Activated CD8-positive, alpha-beta memory T cell treated with anti-CD3 and anti-CD28 coated beads for 48 hours (primary cell): Measurements from ENCODE around the gene ATAD3B.
"Not testable (repeated sequence)": the region's sequence is repeated elsewhere in the genome, so short reads cannot be mapped to it uniquely, and the experiment has no call there.

ENCODE experiments used
- DNase-seq, 3 experiments: peaks; one replicate each; pipeline ENCODE4 v3.0.0-alpha.2; 2020; ENCODE audit warnings: low read depth in 2 of 3, low spot score in 2 of 3

Gene ATAD3B, protein sequence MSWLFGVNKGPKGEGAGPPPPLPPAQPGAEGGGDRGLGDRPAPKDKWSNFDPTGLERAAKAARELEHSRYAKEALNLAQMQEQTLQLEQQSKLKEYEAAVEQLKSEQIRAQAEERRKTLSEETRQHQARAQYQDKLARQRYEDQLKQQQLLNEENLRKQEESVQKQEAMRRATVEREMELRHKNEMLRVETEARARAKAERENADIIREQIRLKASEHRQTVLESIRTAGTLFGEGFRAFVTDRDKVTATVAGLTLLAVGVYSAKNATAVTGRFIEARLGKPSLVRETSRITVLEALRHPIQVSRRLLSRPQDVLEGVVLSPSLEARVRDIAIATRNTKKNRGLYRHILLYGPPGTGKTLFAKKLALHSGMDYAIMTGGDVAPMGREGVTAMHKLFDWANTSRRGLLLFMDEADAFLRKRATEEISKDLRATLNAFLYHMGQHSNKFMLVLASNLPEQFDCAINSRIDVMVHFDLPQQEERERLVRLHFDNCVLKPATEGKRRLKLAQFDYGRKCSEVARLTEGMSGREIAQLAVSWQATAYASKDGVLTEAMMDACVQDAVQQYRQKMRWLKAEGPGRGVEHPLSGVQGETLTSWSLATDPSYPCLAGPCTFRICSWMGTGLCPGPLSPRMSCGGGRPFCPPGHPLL

DNA sequence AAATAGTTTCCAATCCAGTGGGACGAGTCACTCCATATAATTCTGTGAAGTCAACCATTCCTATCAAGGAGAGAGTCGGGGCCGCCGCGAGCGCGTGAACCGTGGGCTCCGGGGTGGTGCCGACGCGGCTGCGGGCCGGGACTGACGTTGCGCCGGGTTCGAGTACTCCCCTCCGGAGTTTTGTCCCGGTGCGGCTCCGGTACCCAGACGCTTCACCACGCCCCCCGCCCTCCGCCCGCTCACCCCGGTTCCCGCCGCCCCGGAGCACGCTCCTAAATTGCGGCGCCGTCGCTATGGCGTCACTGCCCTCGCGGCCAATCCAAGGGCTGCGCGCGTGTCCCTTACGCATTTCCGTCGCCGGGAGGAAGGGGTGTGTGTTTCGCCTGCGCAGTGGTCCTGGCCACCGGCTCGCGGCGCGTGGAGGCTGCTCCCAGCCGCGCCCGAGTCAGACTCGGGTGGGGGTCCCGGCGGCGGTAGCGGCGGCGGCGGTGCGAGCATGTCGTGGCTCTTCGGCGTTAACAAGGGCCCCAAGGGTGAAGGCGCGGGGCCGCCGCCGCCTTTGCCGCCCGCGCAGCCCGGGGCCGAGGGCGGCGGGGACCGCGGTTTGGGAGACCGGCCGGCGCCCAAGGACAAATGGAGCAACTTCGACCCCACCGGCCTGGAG lies at the start of gene ATAD3B:
TSS of gene ATAD3B (plus strand) at position 377 of the 664 bp plus-strand sequence. CDS start at position 497, 120 bp downstream.
- DNase-seq: peak; percentile 88 to 92 (median 89)

DNA sequence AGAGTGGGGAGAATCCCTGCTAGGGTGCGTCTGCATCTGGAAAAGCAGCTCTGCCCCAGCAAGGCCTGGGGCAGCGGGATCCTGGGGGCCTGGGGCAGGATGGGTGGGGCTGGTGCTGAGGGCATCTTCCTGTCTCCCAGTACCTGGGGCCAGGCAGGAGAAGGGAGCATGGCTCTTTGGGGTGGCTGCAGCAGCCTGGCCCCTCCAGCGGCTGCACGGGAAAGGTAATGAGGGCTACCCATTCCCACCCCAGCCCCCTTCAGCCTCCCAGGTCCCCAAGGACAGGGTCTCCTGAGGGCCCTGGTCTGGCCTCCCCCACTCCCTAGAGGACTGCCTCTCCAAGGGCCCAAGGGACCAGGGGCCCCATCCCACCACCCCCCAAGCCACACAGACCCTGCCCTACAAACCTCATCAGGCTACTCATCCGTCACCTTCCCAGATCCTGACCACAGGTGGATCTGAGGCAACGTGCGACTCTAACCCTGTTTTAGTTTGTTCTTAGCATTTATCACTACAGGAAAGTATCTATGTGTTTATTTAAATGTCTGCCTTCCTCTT lies 49.6 kb upstream of the ATAD3B start:
- no peak for DNase-seq

DNA sequence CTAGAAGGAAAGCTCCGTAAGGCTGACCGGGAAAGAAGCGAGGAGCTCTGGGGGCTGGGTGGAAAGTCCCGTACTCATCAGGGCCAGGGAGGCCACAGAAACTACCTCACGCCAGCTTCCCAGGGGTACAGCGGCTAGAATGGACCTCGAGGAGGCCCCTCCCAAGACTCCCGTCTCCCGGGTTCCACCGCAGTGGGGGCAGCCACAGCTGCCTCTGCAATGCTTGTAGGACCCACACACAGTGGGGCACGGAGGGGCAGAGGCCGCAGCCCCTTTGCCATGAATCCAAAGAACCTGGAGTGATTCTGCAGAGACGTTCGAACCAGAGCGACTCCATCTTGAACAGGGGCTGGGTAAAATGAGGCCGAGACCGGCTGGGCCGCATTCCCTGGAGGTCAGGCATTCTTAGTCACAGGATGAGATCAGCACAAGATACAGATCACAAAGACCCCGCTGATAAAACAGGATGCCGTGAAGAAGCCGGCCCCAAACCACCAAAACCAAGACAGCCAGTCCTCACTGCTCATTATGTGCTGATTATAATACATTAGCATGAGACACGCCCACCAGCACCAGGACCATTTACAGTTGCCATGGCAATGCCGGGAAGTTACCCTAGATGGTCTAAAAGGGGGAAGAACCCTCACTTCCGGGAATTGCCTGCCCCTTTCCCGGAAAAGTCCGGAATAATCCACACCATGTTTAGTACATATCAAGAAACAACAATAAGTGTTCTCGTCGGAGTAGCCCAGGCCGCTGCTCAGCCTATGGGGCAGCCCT lies 48.9 kb upstream of the ATAD3B start:
- DNase-seq: no peak

DNA sequence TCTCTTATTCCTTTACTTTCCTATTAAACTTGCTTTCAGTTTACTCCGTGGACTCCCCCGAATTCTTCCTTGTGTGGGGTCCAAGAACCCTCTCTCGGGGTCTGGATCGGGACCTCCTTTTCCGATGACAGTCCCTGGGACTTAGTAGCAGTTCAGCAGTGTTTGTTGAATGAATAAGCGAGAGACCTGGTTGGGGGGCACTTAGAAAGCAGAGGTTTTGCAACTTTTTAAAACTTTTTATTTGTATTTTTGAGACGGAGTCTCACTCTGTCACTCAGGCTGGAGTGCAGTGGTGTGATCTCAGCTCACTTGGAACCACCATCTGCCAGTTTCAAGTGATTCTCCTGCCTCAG lies 48.3 kb upstream of the ATAD3B start:
- no peak for DNase-seq

DNA sequence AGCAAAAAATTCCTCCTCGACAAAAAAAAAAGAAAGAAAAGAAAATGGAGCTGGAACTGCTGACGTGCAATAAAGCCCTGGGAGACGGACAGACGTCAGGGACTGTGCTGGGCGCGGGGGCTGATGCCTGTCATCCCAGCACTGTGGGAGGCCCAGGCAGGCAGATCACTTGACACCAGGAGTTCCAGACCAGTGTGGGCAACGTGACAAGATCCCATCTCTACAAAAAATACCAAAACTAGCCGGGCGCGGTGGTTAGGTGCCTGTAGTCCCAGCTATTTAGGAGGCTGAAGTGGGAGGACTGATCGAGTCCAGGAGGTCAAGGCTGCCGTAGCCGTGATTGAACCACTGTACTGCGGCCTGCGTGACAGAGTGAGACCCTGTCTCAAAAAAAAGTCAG lies 46.9 kb upstream of the ATAD3B start:
- DNase-seq: no peak

DNA sequence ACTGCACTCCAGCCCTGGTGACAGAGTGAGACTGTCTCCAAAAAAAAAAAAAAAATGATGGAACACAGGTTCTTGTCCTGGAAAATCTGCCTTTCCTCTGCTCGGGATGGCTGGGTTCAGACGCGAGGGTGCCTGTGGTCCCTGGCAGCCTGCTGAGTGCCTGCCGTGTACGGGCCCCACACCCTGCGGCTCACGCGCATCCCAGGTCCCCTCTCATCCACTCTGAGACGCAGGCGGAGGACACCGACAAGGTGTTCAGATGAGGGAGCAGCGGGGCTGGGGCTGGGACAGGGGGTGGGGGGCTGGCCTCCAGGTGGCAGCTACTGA lies 46.2 kb upstream of the ATAD3B start:
- DNase-seq: no peak

DNA sequence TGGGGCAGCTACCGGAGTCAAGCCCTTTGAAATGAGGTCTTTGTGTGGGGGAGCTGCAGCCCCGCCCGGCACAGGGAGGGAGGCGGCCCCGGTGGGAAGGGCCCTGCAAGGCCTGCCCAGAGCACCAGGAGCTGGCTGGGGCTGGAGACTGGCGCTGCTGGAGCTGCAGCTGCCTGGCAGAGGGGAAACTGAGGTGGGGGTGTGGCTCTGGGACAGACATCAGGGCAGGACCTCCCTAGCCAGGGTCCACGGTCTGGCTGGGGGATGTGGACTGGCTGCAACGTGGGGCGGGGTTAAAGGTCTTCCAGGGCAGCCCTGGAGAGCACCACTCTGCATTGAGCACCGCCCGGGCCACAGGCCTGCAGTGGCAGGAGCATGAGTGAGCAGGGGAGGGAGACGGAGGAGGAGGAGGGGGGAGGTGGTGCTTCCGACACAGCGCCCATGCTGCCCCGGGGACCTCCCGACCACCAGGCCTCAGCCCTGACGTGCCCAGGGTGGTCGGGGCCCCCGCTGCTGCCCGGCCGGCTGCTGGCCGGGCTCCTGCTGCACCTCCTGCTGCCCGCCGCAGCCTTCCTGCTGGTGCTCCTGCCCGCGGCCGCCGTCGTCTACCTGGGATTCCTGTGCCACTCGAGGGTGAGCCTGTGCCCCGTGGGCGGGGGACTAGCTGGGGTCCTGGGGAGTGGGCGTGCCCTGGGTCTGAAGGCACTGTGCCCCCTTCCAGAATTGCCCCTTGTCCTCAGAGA lies 45.6 kb upstream of the ATAD3B start:
- DNase-seq: no peak

DNA sequence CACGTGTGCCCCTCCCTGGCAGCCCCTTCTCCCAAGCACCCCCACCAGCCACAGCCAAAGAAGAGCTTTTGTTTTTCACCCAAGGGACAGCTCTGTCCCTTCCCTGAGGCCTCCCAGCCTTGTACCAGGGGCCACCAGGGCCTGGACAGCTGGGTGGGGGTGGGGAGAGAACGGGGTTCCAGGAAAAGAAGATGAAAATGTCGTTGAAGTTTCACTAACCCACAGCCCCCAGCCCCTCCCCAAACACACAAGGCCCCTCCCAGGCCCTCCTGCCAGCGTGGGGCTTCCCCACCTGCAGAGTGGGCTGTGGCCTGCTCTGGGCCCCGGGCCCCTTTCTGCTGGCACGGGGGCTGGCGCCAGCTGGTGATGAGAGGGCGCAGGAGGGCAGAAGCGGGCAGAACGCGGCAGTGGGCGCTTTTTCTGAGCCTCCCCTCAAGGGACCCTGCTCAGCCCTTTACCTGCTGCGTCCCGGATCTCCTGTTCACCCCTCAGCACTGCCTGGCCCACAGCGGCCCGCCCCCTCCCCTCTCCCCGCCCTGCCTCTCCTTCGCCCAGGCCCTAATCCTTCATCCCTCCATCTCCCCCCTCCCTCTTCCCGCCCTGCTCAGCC lies 45.0 kb upstream of the ATAD3B start:
- DNase-seq: no peak

DNA sequence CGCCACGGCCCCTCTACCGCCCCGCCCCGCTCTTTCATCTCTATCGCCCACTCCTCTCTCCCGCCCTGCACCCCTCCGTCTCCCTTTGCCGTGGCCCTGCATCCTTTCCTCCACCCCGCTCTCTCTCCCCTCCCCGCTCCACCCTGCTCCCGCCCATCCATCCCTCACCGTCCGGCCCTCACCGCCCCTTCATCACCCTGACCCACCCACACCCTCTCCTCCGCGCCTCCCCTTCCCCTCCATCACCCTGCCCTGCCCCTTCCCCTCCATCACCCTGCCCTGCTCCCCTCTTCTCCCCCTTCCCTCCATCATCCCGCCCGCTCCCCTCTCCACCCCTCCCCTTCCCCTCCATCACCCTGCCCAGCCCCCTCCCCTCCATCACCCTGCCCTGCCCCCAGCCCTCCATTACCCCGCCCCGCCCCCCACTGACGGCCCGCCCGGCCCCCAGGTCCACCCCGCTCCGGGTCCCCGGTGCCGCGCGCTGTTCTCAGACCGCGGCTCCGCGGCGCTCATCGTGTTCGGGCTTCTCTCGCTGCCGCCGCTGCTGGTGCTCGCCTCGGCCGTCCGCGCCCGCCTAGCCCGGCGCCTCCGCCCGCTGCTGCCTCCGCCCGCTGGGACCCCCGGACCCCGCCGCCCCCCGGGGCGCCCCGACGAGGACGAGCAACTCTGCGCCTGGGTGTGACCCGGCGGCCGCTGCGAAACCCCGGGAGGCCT lies 44.3 kb upstream of the ATAD3B start:
- DNase-seq: no peak

DNA sequence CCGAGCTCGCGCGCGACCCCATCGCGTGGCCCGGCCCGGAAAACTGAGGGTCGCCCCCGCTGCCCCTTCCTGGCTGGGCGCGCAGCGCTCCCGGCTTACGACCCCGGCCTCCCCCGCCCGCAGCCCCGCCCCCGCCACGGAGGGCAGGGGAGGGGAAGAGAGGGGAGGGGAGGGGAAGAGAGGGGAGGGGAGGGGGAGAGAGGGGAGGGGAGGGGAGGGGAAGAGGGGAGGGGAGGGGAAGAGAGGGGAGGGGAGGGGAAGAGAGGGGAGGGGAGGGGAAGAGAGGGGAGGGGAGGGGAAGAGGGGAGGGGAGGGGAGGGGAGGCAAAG lies 43.8 kb upstream of the ATAD3B start:
- no peak for DNase-seq

DNA sequence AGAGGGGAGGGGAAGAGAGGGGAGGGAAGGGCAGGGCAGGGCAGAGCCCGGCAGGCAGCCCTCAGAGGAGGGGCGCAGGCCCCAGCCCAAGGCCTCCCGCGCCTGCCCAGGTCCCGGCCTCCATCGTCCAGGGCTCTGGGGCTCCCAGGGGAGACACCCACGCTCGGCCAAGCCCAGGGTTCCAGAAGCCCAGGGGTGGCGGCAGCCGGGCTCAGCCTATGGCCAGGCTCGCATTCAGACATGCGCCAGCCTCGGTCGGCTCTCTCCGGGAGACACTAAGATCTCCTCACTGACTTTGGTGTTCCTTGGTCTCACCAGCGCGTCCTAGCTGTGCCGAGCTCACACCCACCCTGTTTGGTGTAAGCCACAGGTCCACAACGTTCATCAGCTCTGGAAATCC lies 43.4 kb upstream of the ATAD3B start:
- DNase-seq: no peak

DNA sequence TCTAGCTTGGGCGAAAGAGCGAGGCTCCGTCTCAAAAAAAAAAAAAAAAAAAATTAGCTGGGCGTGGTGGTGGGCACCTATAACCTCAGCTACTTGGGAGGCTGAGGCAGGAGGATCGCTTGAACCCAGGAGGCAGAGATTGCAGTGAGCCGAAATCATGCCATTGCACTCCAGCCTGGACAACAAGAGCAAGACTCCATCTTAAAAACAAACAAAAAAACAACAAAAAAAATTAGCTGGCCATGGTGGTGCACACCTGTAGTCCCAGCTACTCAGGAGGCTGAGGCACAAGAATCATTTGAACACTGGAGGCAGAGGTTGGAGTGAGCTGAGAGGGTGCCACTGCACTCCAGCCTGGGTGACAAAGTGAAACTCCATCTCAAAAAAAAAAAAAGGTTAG lies 42.6 kb upstream of the ATAD3B start:
- DNase-seq: not testable (repeated sequence)

DNA sequence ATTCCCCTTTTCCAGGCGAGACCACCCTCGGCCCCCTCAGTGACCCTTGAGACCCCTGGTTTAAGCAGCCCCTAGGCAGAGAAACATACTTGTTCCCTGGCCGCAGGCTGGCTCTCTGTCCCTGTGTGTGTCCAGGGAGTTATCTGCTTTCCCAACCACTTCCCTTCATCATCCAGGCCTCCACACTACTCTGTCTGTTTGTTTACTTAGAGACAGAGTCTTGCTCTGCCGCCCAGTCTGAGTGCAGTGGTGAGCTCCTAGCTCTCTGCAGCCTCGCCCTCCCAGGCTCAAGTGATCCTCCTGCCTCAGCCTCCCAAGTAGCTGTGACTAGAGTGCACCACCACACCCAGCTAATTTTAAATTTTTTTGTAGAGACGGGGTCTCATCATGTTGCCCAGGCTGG lies 41.9 kb upstream of the ATAD3B start:
- no peak for DNase-seq

DNA sequence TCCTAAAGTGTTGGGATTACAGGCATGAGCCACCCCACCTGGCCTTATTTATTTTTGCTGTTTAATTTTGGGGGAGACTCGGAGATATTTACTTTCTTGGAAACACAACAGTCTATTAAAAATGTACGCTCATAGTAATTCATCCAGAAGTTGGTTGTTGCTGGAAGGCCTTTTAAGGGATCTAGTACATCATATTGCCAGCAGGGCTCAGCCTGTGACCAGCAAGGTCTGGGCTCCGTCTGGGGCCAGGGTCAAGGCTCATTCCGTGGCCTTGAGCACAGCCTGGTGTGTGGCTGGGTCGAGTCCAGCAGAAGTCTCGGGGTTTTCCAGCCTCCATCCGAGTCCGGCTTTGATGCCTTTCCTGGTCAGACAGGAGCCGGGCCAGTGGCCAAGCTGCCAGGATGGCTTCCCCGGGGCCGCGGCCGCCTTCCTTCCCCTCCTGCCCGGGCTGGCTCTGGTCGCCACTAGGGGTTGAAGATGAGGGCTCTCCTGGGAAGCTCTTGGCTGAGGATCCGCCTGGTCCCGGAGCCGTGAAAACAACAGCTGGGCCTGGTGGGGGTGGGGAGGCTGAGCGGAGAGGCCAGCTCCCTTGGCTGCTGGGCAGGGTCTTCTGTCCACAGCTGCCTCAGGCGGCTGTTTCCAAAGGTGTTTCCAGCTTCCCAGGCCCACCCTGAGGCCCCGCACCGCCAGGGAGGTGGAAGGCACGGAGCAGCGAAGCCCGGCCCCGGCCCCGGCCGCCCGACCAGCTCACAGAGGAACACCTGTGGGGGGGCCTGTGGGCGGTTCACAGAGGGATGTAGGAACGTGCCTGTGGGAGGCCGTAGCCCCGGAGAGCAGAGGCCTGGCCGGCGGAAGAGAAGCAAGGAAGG lies 41.2 kb upstream of the ATAD3B start:
- no peak for DNase-seq

DNA sequence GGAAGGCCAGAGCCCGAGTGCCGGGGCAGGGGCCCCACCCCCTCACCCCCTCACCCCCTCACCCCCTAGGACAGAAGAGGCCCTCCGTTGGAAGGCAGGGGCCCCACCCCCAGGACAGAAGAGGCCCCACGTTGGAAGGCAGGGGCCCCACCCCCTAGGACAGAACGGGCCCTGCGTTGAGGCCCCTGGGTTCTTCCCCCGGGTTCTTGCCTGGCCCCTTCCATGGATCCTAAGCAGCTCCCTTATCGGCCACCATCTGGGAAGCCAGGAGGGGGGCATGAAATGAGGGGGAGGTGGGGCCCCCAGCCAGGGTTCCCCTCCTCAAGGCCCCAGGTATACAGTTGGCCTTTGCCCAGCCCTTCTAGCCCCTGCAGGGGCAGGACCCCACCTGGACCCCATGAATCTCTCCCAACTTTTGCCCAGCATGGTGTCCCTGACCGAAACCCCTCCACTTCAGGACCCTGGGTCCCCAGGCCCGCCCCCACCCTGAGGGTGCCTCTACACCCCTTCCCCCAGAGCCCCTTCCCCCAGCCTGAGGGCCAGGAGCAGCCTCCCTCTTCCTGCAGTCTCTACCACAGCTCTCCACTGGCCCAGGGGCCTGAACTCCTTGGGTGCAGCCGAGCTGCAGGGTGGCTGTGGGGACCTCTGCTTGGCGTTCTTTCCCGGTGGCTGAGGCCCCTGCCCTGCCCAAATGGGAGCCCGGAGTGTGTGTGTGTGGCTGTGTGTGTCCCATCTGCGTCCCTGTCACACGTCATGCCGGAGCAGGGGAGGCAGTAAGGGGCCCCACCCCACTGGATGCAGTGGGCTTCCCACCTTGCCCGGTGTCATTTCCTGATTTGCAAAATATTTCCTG lies 40.3 kb upstream of the ATAD3B start:
- no peak for DNase-seq

DNA sequence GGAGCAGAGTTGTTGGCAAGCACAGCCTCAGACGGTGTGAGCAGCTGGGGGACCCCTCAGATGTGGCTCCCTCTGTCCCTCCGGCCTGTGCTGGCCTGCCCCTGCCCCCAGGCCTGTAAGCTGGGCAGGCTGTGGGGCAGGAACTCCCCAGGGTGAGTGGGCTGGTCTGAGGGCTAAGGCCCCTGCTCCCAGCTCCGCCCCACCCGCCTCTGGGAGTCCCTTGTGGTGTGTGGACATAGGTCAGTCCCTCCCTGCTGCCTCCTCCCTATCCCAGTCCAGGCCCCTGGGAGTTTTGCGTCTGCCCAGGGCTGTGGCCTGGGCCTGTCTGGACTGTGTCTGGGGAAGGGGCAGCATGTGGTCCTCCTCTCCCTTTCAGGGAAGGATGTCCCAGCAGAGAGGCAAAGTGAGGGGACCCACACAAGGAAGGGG lies 39.7 kb upstream of the ATAD3B start:
- DNase-seq: no peak

DNA sequence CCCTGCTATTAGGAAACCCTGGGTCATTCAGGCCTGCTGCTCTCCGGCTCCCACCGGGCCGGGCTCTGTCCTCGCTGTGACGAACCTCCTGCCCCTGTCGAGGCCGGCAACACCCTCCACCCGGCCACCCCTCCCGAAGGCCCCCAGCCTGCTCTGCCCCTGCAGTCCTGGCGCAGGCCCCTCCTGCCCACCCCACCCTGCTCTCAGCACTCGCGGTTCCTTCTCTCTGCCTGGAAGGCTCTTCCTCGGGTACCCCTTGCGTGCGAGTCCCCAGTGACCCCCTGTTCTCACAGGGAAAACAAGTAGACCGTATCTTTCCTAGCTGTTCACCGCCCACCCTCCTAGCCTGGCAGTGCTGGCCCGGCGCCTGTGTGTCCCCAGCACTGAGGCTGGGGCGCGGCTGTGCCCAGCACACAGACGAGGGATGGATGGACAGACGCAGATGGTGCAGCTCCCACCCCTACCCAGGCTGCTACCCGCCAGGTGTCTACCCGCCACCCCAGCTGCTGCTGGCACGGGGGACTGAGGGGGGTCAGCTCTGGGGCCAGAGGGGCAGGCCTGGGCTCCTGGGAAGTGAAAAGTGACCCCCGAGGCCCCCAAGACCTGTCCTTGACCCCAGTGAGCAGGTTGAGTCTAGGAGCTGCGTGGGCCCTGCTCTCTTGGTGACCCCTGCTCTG lies 39.2 kb upstream of the ATAD3B start:
- DNase-seq: no peak
